Hindlimb muscle (tissue), 1 donor: ENCODE data around the gene COPZ1. TPM values are rescaled to one million over a fixed set of nuclear protein-coding genes. Genes with fewer than 3 reads are reported as not detected.

Experiments used
- DNase-seq: peaks from one replicate; pipeline ENCODE4 v3.0.0-alpha.2; 2013
- polyA plus RNA-seq: library from polyadenylated mRNA; unstranded; fragments of 120-200 nt; gene quantifications from one replicate; pipeline ENCODE4 v1.2.1, GENCODE V29; 2013; ENCODE audit not compliant: insufficient read length

COPZ1 gene
- polyA plus RNA-seq, 1 donor, result 124 TPM

DNA sequence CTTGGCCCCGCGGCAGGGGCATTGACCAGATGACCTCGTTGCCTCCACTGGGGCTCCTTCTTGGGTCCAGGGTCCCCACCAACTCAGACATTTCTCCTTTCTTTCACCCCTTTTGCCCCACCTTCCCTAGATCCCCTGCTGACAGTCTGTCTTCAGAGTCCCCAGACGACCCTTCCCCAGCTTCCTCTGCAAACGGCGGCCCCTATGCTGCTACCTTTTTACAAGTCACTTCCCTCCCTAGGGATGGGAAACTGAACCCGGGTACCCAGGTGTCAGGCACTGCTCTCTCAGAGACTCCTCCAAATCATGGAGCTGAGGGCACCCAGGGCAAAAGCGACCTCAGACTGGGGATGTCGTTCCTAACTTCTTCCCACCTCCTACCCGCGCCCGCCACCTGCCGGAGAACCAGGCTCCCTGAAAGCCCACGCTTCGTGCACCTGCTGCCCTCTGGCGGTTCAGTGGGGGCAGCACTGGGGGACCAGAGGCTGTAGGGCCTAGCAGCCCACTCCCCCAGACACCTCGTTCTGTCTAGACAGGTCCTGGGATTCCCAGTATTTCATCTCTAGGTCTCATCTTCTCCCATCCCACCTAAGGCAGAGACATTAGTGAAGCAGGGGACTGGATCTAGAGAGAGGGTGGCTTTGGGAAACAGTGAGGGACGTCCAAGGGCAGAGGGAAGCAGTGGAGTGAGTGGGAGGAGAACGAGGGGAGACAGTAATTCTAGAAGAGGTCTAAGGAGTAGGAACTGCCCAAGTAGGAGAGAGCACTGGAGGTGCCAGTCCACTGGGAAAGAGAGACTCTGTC, 54.7 kb downstream of the COPZ1 start:
- DNase-seq, result peak; percentile 90

DNA sequence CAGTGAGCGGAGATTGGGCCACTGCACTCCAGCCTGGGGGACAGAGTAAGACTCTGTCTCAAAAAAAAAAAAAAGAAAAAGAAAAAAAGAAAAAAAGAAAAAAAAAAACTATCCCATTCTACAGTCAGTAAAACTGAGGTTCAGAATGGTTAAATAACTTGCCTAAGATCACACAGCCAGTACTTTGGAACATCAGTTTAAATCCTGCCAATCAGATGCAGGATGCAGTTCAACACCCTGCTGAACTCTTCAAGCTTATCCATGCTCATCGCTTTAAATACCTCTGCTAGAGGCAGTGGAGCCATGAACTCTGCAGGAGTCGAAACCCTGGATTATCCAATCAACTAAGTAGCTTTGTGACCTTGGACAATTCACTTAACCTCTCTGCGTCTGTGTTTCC, 56.2 kb downstream of the COPZ1 start:
- DNase-seq, result no peak

DNA sequence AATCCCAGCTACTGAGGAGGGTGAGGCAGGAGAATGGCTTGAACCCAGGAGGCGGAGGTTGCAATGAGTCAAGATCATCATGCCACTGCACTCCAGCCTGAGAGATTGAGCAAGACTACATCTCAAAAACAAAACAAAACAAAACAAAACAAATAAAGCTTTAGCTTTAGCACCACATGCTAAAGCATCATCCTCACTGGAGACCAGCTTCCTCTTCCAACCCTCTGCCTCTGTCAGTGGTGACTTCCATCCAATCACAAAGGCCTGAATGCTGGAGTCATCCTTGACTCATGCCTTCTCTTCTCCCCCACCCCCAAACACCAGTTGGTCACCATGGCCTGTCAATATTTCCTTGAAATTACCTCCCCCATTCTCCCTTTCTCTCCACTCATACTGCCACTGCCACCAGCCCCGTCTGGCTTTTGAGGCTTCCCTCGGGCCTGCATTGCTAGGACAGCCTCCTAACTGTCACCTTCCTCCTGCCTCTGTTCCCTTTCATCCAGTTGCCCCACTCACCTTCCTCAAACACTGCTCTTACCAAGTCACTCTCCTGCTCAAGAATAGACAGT, 58.2 kb downstream of the COPZ1 start:
- DNase-seq, result no peak

DNA sequence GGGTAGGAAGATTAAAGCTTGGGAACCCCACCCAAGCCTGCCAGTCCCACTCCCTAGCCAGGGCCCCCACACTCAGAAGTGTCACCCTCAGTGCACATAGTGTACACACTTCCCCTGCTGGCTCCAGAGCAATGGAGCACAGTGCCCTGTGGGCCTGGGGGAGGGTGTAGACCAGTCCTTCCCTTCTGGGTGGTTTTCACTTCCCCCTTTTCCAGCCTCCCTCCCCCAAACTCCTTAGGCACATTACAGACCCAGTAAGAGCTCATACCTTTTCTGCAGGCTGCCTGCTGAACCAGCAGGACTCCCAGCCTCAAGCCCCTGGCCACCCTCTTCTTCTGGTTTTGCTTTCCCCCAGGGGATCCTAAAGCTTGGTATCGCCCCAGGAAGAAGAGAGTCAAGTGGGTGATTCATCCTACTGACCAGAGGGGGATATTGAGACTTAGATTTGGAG, 59.7 kb downstream of the COPZ1 start, which contains the start of gene ZNF385A:
ZNF385A (minus strand) TSS at position 143 of the 451 bp plus-strand sequence. CDS start 219 bp downstream, outside the sequence.
- DNase-seq, result no peak

GRCh38 chr12:54385251-54385914, 60.5 kb downstream of the COPZ1 start:
- no peak for DNase-seq

- no peak for DNase-seq
Measured at GRCh38 chr12:54386403-54387113, 61.6 kb downstream of the COPZ1 start.

GRCh38 chr12:54387114-54387467, 62.2 kb downstream of the COPZ1 start:
- no peak for DNase-seq

DNA sequence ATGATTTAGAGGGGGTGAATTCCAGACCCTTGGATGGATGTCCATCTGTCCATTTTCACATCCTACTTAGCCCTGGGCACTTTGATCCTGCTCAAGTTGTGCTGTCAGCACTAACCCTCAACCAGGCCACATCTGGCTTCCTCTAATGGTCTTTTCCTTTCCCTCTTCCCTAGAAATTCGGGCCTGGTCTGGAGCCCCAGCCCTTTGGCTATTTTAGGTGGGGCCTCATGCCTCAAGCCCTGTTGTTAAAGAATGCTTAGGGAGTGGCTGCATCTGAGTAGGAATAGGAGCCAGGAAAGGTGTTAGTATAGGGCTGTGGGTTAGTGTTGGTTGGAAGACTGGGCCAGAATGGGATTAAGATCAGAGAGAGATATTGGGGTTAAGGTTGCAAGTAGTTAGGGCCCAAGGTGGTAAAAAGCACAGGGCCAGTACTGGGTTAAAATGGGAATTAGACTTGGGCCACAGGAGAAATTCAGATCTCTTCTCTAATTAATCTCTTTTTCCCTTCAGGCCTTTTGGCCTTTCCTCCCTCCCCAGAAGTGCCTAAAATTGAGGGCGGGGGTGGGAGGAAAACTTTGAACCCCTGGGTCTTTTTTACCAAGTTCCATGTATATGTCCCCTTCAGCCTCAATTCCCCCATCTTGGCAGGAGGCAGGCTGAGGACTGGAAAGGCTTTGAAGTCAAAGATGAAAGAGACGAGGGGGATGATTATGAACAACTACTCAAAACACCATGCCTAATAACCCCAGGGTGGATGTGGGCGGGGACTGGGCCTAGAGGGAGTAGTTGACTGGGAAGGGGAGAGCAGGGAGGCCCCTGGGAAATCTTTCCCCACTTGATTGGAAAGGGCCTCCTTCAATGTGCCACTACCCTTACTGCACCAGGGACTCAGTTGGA, 63.6 kb downstream of the COPZ1 start:
- DNase-seq, result no peak

GRCh38 chr12:54389134-54389508, 64.2 kb downstream of the COPZ1 start:
- DNase-seq, result no peak

DNA sequence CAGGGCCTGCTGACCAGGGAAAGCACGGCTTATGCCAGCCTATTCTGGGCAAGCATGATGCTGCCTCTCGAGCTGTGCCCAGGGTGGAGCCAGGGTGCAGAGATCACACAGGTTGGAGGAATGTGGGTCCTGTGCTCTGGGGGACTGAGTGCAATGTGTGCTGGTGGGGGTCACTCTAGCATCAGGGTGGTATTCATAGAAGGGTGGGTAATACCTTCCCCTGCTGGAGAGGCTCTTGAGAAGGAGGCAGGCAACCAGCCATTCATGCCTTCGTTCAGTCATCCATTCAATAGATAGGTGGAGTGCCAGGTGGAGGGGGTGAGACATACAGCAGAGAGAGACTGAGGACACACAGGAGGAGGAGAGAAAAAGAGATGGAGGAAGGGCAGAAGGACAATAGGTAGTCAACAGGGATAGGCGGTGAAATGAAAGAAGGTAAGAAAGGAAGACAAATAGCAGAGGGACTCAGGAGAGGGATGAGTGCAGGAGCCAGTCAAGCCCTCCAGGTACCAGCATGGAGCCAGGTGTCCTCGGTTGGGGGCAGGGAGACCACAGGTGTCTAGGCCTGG, 64.8 kb downstream of the COPZ1 start:
- no peak for DNase-seq

GRCh38 chr12:54390176-54390667, 65.3 kb downstream of the COPZ1 start:
- DNase-seq, result no peak

DNA sequence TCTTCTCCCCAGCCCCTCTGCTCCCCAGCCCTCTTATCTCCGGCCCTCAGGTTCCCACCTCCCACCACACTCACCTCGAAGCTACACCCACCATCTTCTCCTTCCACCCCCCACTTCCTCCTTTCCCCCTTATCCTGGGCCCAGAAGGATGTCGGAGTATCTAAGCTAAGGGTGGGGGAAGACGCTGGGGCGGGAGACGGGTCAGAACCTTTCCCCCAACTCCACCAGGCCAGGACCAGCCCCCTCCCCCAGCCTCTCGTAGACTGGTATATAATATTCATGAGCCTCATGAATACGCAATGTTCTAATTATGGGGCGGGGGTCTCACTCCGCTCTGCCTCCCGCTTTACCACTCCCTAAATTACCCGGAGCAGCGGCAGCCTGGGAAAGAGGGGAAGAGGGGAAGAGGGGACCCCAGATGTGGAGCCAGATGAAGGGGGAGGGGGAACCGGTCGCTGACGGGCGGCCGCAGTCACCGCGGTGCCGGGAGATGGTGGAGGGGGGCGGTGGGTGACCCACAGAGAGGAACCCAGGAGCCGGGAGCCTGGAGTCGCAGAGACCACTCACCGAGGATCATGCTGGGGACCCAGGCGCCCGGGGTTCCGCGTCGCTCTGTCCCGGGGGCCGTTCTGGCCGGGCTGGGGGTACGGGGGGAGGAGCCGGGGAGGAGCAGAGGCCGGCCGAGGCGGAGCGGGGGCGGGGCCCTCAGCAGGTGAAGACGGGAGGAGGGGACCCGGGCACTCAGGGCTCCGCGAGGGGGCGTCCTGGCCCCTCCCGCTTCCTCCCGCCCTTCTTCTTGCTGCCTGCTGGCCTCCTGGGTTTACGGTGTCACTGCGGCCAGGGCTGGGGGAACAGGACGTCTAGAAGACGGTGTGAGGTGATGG, 66.0 kb downstream of the COPZ1 start:
- no peak for DNase-seq

- DNase-seq, result no peak
Measured at GRCh38 chr12:54392485-54393206, 67.7 kb downstream of the COPZ1 start.

- DNase-seq, result no peak
Measured at GRCh38 chr12:54393207-54393609, 68.3 kb downstream of the COPZ1 start.

- DNase-seq, result no peak
Measured at GRCh38 chr12:54393743-54394142, 68.8 kb downstream of the COPZ1 start.

DNA sequence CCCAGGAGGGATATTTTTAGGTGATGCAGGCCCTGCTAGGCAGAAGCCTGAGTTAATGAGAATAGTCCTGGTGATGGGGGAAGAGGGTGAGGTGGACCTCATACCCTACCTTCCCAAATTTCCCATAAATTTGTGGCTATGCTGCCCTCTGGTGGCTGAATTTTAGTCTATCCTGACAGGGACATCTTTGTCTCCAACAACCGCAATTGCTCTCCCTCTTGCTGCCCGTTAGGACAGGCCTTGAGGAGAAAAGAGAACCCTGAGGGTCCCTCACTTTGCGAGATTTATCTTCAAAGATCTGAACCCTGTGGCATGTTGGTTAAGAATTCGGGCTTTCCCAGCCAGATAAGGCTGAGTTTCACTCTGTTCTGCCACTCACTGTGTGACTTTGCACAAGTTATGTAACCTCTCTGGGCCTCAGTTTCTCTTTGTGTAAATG, 69.4 kb downstream of the COPZ1 start:
- no peak for DNase-seq

- DNase-seq, result no peak
Measured at GRCh38 chr12:54394986-54395385, 70.1 kb downstream of the COPZ1 start.

DNA sequence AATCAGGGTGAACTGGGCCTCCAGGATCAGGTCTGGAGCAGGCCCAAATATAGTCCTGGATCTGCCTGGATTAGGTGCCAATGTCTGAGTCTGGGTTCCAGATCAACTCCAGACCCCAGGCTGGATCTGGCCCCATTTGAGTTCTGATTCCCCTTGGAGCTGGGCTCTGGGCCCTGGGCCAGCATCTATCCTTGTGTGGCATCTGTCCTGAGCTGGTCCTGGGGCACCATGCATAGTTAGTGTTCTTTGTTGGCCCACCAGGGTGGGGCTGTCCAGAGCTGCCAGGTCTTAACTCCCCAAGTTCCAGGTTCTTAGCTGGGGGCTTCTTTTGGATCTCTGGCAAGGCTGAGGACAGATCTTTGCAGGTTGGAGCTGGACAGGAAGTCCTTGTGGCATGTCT, 70.6 kb downstream of the COPZ1 start:
- no peak for DNase-seq

GRCh38 chr12:54397157-54397556, 72.2 kb downstream of the COPZ1 start:
- DNase-seq, result no peak

- no peak for DNase-seq
Measured at GRCh38 chr12:54398218-54398617, 73.3 kb downstream of the COPZ1 start.
